ENCODE data around the gene APLF.
"Not testable (repeated sequence)": the region's sequence is repeated elsewhere in the genome, so short reads cannot be mapped to it uniquely, and the experiment has no call there.

The APLF gene

DNA sequence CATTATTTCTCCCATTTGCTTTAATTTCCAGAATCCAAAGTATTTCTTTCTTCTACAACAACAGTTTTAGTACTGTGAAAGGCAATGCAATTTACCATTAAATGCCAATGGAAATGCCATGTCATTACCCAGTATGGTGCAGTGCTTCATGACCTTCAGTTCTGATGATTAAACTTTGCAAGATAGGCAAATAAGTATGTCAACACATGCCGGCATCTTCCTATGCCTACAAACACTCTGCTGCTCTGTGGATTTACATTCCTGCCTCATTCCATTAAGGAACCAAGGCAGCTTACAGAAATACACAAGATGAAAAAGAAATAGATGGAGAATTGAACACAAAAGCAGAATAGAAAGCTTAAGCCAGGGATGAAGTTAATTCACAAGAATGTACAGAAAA is 123.3 kb downstream of the APLF start:
- no peak for DNase-seq

DNA sequence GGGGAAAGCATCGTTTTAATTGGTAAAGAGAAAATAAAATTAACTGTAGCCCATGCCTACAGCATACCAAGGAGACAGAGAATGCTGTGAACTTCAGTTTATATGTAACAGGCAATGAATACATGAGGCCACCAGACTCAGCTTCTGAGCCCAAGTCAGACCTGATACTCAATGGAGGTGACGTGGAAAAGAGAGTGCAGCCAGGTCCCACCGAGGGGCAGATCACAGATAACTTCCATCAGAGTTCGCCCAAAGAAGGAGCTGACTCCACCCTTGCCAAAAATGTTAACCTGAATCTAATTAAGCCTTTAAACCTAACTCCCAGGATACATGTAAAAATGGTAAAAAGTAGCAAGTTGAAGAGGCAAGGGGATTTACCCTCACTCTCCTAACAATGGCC is 123.8 kb downstream of the APLF start:
- no peak for DNase-seq

- no peak for DNase-seq
Observed at GRCh38 chr2:68594041-68594440, 126.7 kb downstream of the APLF start.

DNA sequence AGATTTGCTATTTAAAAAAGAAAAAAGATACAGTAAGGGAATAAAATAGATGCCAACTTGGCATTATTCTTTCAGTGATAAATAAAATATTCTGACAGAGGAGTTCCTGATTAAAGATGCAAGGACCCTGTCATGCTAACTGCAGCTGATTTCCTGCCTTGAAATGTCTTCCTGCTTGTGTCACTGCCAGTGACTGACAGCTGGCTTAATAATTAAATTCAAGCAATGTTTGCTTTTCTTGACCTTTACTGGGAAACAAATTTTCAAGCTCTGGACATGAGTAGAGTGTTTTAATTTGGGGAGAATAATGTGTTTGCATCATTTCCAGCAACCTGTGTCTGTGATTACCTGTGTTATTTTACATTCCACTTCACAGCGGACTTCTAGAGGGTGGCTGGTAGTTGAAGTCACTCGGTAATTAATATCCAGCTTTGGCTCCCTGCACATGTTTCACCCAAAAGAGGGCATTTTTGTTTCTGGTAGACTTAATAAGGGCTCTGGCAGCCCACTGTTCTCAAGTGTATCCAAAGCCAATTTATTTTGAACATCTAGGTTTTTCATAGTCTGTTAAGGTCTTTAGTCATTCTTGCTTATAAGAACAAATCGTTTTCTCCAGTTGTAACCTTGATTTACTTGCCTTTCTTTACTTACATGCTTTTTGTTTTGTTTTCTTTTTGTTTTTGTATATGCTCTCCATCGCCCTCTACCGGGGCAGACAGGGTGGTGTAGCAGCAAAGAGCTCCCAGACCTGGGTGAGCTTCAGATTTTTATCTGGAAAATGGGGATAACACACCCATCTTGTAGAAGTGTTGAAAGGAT is 127.5 kb downstream of the APLF start:
- DNase-seq, result peak; percentile 50

DNA sequence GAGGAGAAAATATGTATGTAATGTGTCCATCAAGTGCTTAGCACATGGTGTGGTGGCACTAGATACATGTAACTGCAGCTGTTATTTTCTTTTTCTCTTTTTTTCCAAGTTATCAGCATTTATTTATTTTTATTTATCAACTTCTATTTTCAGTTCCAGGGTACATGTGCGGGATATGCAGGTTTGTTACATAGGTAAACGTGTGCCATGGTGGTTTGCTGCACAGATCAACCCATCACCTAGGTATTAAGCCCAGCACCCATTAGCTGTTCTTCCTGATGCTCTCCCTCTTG is 128.1 kb downstream of the APLF start:
- DNase-seq, result not testable (repeated sequence)

- not testable (repeated sequence) for DNase-seq
Observed at GRCh38 chr2:68600495-68600894, 133.1 kb downstream of the APLF start.

DNA sequence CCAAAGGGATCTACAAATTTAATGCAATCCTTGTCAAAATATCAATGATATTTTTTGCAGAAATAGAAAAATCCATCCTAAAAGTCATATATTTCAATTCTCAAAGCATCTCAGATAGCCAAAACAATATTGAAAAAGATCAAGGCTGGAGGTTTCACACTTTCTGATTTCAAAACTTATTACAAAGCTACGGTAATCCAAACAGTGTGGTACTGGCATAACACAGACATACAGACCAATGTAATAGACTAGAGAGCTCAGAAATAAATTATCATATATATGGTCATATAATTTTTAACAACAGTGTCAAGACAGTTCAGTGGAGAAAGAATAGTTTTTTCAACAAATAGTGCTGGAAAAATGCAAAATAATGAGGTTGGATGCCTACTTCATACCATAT is 135.7 kb downstream of the APLF start:
- no peak for DNase-seq

- no peak for DNase-seq
Observed at GRCh38 chr2:68604077-68604476, 136.7 kb downstream of the APLF start.

DNA sequence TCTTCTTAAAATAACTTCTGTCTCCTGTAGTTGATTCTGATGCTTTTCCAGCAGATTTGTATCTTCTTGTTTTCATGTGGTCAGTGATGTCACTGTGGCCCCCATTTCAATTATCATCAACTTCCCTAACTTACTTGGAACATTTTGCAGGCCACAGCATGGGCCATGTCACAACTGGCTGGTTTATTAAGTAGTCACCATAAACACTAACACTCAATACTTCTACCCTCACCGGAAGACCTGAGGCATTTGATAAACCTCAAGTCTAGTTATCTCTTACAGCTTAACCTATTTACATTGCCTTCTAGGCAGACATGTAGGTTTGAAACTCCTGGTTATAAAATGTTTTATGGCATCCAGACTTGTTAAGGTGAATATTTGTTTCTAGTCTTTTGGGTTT is 138.6 kb downstream of the APLF start:
- DNase-seq, result no peak

- DNase-seq, result no peak
Observed at GRCh38 chr2:68606759-68607158, 139.4 kb downstream of the APLF start.

DNA sequence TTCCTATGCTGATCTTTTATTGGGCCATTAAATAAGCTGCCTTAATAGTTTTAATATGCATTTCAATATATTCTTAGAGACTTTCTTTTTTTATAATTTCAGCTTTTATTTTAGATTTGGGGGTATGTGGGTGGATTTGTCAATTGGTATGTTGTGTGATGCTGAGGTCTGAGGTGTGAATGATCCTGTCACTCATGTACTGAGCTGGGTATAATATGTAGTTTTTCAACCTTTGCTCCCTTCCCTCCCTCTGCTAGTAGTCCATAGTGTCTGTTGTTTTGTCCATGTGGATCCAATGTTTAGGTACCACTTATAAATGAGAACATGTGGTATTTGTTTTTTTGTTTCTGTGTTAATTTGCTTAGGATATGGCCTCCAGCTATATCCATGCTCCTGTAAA is 140.5 kb downstream of the APLF start:
- no peak for DNase-seq

- no peak for DNase-seq
Observed at GRCh38 chr2:68612765-68613519, 145.6 kb downstream of the APLF start.

GRCh38 chr2:68620772-68621171 is 153.4 kb downstream of the APLF start:
- DNase-seq, result no peak

GRCh38 chr2:68623820-68624219 is 156.4 kb downstream of the APLF start:
- no peak for DNase-seq

GRCh38 chr2:68627615-68628014 is 160.2 kb downstream of the APLF start:
- no peak for DNase-seq

Measured in activated CD4-positive, alpha-beta T cell treated with anti-CD3 and anti-CD28 coated beads, Interleukin-2, amount 50 U/mL, for 1 hour (primary cell).